Measurements from ENCODE around the gene TMEM263.

The TMEM263 gene

DNA sequence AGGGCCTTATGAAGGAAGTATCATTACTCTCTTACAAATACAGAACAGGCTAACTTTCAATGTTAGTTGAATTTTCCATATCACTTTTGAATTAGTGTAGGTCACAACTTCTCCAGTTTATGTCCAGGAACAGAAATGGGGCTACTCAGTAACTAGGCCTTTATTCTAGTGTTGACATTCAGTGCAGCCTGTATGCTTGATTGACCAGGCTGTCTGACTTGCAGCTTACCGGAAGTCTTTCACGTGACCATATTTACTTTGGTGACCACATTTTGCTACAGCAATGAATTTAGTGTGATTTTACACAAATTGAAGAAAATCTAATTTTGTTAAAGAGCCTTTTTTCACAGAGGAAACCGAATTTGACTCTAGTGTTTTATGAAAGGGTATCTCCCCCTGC, 18.8 kb downstream of the TMEM263 start:
- Histone ChIP-seq H3K36me3 (peaks cover 17 to 20% (median 18%) of the 10 kb centered on the region in 3 donors), H3K4me3 (no peak overlapping the region), H3K27ac (no peak overlapping the region), H3K27me3 (no peaks in the 10 kb centered on the region), H3K4me1 (peaks cover 0 to 53% (median 13%) of the 10 kb centered on the region in 4 donors), H3K9me3 (no peaks in the 10 kb centered on the region)
- TF ChIP-seq, protein P1, sequence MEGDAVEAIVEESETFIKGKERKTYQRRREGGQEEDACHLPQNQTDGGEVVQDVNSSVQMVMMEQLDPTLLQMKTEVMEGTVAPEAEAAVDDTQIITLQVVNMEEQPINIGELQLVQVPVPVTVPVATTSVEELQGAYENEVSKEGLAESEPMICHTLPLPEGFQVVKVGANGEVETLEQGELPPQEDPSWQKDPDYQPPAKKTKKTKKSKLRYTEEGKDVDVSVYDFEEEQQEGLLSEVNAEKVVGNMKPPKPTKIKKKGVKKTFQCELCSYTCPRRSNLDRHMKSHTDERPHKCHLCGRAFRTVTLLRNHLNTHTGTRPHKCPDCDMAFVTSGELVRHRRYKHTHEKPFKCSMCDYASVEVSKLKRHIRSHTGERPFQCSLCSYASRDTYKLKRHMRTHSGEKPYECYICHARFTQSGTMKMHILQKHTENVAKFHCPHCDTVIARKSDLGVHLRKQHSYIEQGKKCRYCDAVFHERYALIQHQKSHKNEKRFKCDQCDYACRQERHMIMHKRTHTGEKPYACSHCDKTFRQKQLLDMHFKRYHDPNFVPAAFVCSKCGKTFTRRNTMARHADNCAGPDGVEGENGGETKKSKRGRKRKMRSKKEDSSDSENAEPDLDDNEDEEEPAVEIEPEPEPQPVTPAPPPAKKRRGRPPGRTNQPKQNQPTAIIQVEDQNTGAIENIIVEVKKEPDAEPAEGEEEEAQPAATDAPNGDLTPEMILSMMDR (IDR thresholded peaks at IDR 0.05), result no peak
- intact Hi-C loops (cut with DNase I; ENCODE audit: low total_unique reads), result no loop called here
- no peak for DNase-seq

DNA sequence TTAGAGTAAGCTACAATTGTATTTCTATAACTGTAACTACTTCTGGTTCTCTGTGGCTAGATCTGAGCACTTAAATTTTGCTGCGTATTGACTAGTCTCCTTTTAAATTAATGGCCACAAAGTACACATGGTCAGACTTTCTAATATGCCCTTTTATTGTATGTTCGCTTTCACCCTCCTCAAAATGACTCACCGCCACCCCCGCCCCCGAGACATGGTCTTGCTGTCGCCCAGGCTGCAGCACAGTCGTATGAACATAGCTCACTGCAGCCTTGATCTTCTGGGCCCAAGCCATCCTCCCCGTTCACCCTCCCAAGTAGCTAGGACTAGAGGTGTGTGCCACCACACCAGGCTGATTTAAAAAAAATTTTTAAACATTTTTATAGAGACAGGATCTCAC, 19.4 kb downstream of the TMEM263 start:
- intact Hi-C loops (cut with DNase I; ENCODE audit: low total_unique reads), result no loop called here
- Histone ChIP-seq H3K4me3 (no peak overlapping the region), H3K36me3 (peaks cover 15 to 17% (median 16%) of the 10 kb centered on the region in 3 donors), H3K27me3 (no peaks in the 10 kb centered on the region), H3K27ac (no peak overlapping the region), H3K4me1 (peaks cover 0 to 53% (median 13%) of the 10 kb centered on the region in 4 donors), H3K9me3 (no peaks in the 10 kb centered on the region)
- TF ChIP-seq, protein P1 (IDR thresholded peaks at IDR 0.05), result no peak
- no peak for DNase-seq

- no peak overlapping the region for H3K4me3 ChIP-seq
- H3K4me1 ChIP-seq, result peaks cover 0 to 53% (median 13%) of the 10 kb centered on the region in 4 donors
Observed at GRCh38 chr12:106975993-106976658, 20.4 kb downstream of the TMEM263 start.

GRCh38 chr12:106976668-106977067, 21.0 kb downstream of the TMEM263 start:
- H3K36me3 ChIP-seq, result peaks cover 4 to 7% (median 6%) of the 10 kb centered on the region in 3 donors
- H3K4me3 ChIP-seq, result no peak overlapping the region
- DNase-seq, result no peak
- H3K9me3 ChIP-seq, result no peaks in the 10 kb centered on the region
- no peak overlapping the region for H3K27ac ChIP-seq
- peaks cover 0 to 53% (median 13%) of the 10 kb centered on the region in 4 donors for H3K4me1 ChIP-seq
- no peaks in the 10 kb centered on the region for H3K27me3 ChIP-seq
- intact Hi-C loops (cut with DNase I; ENCODE audit: low total_unique reads), result no loop called here
- TF ChIP-seq, protein P1 (IDR thresholded peaks at IDR 0.05), result no peak

More at GRCh38 chr12:106975993-106976658, 20.4 kb downstream of the TMEM263 start:
- Histone ChIP-seq H3K9me3 (no peaks in the 10 kb centered on the region), H3K36me3 (peaks cover 10 to 12% (median 12%) of the 10 kb centered on the region in 3 donors), H3K27me3 (no peaks in the 10 kb centered on the region), H3K27ac (no peak overlapping the region)
- no peak for DNase-seq
- TF ChIP-seq, protein P1 (IDR thresholded peaks at IDR 0.05), result no peak
- intact Hi-C loops (cut with DNase I; ENCODE audit: low total_unique reads), result no loop called here

DNA sequence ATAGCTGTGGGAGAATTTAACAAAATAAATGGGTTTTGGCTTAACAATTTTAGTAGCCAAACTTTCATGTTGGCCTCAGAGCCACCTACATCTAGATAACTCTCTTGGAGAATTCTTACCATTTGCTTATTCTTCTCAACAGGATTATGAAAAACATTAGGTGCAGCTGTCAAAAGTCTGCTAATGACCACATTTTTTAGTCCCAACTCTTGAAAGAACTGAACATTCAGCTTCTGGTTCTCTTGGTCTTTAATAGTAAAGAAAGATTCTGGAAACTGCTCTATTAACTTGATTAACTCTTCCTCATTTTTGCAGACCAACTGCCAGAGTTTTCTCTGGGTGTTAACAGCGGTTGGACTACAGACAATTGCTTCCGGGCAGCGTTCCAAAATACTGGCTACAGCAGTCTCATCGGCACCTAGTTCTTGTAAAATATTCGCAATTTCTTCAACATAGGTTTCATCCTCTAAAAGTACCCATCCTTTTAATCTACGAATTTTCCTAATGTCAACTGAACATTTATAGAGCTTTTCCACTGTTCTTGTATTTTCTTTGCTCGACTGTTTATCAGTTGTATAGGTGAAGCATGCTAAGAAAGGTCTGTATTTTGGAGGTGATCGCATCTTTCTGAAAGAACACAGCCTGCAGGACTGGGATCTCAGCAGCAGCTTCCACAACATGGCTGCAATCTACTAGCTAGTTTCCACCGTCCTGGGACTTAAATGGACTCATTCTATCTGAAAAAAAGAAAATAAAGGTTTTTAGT, 22.5 kb downstream of the TMEM263 start:
- DNase-seq, result peak in 1 of 2 donors; percentile 51
- no peaks in the 10 kb centered on the region for H3K27me3 ChIP-seq
- H3K27ac ChIP-seq, result peak overlapping the region in 1 of 2 donors; percentile 22
- peaks cover 0 to 52% (median 13%) of the 10 kb centered on the region in 4 donors for H3K4me1 ChIP-seq
- H3K4me3 ChIP-seq, result no peak overlapping the region
- intact Hi-C loops (cut with DNase I; ENCODE audit: low total_unique reads), result no loop called here
- TF ChIP-seq, protein P1 (IDR thresholded peaks at IDR 0.05), result no peak
- H3K36me3 ChIP-seq, result no peaks in the 10 kb centered on the region
- no peaks in the 10 kb centered on the region for H3K9me3 ChIP-seq

Measured in tibial artery (tissue), 4 donors.